Inferior parietal cortex (tissue), 1 donor: ENCODE results near the gene FGA.
A peak's percentile ranks its signal among the peaks of the same experiment; 100 is the strongest.

Experiments used
- DNase-seq: peaks from one replicate; pipeline ENCODE4 v3.0.0-alpha.2; 2016; ENCODE audit errors: extremely low spot score

Gene FGA

DNA sequence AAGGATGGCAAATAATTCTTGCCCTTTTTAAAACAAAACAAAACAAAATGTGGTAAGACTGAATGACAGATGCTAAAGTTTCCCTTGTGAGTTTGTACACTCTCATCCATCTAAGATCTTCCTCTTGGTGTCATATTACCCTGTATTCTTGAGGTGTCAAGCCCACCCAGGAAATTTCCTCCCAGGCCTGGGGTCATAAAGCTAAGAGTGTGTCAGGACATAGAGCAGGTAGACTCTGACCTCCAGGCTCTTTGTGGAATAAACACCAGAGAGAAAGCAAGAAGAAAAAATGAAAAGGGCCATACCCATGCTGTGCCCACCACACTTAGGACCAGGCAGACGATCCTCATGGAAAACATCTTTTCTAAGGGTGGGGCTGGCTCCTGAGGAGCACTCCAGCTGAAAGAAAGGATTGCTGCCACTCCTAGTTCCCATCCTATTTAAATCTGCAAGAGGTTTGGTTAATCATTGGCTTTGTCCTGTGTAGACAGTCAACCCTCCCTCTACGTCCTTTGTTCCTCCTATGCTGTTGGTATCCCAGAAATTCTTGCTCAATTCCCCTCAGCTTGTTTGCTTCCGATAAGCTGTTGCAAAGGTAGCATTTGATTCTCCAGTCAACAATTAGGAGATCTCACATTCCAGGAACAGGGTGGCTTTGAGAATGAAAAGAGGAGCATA lies at the start of gene FGA:
TSS of gene FGA (minus strand) at position 414 of the 678 bp plus-strand sequence. CDS start at position 359, 55 bp downstream.
- no peak for DNase-seq

DNA sequence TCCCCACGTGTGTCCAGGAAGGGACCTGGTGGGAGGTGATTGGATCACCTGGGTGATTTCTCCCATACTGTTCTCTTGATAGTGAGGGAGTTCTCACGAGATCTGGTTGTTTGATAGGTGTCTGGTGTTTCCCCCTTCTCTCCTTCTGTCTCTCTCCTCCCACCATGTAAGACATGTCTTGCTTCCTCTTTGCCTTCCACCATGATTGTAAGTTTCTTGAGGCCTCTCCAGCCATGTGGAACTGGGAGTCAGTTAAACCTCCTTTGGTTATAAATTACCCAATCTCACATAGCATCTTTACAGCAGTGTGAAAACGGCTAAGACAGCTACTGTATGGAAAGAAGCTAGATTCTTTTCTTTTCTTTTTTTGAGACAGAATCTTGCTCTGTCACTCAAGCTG lies 43.5 kb upstream of the FGA start:
- DNase-seq = no peak

DNA sequence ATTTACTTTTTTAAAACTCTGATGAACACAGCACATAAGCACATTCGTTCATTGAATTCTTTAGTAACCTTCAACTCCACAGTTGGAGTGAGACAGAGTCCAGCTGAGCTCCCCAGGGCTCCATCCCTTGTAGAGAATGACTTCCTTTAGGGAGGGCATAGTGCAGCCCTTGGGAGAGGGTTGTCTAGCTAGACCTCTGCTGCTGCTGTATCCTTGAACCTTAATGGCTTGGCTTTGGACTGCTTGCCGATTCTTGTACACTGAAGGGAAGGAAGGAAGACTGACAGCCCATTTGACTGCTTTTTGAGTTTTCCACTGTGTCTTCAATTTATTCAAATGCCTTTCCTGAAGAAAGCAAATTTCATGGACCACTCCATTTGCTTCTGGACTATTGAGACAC lies 41.3 kb upstream of the FGA start:
- DNase-seq = no peak

DNA sequence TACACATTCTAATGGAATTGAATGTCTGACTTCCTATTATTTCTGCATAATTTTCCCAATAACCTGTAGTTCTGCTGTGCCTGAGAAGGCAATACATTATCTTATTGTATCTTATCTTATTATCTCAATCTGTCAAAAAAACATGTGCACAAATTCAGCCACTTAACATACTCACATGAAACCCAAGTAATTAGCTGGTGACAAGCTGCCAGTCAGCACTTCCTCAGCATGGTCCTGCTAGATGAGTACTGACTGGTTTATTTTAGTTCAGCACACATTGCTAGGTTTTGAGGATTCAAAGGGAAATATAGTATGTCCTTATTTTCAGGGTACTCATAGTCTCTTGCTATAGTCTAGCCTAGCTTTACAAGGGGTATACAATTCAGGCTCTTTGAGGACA lies 39.8 kb upstream of the FGA start:
- DNase-seq = no peak

DNA sequence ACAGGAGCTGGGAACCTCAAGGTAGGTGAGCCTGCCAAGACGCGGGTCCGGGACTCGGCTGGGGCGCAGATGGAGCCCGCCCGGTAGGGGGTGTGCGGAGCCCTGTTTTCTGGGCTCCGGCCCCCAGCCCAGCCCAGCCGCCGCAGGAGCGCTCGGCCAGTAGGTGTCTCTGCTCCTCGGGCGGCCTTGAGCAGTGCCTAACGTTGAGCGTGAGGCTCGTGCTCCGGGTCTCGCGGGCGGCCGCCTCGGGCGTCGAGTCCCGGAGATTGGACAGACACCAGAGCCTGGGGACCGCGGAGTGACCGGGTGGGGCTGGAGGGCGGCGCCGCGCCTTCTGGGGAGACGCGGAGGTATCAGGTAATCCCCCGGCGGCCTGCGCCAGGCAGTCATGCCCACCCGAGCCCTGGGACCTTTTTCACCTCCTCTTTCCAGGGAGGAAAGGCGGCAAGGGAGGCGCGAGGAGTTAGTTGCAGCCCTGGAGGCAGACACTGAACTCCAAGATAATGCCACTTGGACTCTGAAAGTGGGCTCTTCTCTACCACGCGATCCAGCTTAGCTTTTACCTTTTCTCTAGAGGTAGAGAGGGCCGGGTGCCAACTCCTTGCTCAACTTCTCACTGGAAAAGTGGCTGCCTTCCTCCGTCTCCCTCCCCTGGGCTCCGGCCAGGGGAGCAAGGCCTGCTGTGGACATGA lies 36.4 kb upstream of the FGA start:
- DNase-seq = peak; percentile 22

DNA sequence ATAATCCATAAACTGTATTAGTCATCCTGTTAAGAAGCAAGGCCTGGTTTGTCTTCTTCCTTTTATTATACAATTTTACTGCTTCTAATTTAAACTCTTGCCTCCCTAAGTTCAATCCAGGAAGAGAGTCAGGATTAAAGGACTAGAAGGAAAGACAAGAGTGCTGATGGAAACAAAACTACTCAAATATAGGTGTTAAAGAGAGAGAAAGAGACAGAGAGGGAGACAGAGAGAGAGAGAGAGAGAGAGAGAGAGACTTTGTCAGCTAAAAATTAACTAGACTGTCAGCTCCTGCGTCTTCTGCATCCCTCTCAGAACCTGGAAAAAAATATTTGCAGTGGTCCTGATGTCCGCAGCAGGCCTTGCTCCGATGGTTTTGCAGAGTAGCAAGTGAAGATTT lies 35.4 kb upstream of the FGA start:
- DNase-seq = no peak

DNA sequence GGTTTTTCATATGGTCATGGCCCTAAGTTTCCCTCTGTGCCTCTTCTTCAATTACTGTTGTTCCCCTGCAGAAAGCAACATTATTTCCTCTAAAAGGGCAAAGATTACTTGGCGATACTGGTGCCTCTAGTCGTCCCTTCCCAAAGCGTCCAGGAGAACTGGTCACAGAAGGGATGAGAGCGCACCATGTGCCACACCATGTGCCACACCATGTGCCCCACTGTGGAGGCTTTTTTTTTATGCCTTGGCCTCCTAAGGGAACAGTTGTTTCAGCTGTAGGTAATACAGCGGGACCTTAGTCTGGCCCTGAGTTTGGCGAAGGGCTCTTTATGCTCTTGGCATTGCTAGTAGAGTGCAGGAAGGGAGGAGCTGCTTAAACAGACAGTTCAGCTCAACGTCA lies 33.5 kb upstream of the FGA start:
- DNase-seq = no peak

DNA sequence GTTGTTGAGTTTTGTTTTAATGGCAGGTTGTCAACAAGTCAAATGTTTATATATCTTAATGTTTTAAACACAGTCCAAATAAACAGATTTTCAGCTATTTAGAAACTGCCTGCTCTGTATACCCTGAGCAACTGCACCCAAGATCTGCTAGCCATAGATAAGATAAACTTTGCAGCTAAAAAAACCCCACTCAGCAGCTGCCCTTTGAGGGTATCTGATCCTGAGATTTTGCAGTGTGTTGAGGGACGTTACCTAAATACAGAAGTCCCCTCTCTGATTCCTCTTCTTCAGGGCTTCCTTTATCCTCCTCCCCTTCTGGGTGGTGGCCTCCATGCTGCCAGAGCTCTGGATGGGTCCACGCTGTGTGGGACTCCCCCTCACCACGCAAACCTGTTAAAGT lies 32.9 kb upstream of the FGA start:
- no peak for DNase-seq

DNA sequence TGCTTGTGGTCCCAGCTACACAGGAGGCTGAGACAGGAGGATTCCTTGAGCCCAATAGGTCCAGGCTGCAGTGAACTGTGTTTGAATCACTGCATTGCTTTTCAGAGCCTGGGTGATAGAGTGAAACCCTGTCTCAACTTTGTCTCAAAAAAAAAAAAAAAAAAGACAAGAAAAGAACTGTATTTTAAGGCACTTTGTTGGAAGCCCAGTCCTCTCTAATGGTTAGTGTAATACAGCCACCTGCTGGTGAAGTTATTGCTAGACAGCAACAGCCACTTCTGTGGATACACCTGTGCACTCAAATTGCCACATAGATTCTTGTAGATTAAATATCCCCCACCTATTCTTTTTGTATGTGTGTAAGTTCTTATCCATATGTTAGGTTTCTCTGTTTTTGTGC lies 32.1 kb upstream of the FGA start:
- DNase-seq = peak; percentile 63

DNA sequence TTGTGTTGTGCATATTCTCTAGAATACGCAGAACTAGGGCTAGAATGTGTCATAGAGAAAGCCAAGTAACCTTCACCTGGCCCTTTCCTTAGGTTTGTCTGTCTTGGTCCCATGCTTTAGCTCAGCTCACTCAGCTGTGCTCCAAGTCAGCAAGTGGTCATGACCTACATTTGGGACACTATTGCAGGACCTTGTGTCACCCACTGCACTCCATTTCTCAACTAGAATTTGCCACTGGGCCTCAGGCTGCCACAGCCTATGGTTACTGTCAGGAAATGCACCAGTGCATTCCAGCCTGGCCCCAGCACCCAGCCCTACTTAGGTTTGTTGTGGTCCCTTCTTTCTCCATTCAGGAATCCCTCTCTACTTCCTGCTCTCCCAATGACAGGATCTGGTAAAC lies 29.6 kb upstream of the FGA start:
- DNase-seq = no peak

DNA sequence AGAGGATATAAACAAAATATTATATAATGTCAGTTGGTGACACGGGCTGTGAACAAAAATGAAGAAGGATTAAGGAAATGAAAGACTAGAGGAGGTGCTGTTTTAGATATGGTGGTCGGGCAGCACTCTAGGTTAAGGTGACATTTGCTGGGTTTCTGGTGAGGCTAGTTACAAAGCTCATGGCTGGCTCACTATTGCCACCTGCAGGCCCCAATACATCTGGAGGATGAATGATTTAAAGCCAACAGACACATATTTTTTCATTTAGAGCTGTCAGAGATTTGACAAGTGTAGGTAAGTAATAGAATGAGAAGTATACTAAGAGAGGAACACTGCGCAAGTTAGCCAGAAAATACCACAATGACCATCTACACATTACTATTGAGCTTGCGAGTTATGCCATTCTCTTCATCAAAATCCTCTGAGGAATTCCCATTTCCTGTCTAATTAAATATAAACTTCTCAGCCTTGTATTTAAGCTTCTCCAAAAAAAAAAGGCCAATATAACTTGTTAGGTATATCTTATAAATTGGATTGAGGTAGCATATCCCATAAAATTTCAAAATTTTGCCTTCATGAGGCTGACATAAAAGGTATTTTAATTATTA lies 28.3 kb upstream of the FGA start:
- DNase-seq = peak; percentile 76

DNA sequence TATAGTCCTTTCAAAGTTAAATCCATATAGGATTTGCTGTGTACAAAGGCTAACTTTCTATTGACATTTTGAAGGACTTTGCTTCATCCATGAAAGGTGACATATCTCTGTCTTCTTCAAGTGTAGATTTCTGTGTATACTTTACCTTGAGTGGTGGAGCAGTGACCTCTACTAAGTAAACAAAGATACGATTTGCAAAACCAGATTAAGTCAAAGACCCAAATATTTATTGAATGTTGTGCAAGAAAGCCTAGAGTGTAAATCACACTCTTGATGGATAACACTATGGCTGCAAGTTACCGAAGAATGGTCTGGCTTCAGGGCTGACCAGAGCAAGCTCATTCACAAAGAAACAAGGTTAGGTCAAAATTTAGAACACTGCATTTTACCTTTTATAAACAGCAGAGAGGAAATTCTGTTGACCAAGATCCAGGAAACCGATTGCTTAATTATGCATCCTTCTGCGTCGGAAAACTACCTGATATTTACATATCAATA lies 27.3 kb upstream of the FGA start:
- no peak for DNase-seq

DNA sequence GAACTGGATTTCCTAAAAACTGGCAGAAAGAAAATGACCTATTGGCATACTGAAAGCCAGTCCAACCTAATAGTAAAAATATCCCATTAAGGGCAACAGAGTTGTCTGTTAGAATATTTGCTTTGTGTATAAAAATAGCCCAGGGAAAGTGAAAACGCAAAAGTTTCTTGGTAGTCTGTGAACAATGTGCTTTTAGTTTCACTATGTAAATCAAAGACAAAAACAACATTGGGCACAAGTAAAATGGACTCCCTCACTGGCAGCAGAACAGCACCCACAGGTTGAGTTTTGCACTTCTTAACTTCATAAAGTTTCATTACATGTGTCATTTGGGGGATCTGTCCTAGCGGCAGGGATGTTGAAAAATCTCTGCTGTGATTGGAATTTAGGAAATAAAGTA lies 26.2 kb upstream of the FGA start:
- no peak for DNase-seq

DNA sequence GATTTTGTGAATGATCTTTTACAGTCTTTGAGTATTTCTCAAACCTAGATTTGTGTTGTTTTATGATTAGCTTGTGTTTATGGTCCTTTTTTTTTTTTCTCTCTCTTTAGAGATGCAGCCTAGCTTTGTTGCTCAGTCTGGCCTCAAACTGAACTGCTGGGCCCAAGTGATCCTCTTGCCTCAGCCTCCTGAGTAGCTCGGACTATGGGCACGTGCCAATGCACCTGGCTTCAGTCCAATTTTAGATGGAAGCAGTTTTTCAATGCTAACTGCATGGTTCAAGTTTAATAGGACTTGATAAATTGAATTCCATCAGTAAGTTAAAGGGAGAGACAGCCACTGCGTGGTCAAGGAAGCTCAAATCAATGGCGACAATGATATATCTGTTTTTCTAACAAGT lies 25.7 kb upstream of the FGA start:
- no peak for DNase-seq

DNA sequence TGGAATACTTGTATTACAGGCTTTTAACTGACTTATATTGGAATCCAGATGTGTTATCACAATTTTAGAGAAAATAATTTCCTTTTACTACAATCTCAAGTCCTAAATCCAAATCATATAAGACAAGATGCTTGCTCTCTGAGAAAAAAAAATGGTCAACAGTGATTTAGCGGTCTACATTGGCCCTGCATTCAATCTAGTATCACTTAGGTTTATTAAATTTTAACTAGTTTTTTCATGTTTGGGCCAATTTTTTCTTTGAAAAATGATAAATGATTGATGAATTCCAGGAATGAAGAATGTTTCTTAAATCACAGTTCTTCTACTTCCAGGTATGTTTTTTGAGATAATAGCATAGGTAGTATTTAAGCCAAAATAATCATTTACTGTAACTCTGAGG lies 24.7 kb upstream of the FGA start:
- no peak for DNase-seq

DNA sequence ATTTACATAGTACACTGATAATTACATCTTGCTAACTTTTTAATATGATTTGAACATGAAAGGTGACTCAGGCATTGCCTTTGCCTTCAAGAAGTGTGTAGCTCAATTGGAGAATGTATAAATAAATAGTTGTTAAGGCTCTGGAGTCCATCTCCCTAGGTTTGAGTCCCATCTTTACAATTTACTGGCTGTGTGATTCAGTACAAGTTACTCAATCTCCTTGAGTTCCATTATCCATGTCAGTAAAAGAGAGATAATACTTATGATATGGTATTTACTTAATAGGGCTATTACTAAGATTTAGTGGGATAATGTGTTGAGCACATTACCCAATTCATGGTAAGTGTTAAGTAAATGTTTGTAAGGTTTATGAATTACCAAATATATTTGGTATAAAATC lies 23.8 kb upstream of the FGA start:
- no peak for DNase-seq

DNA sequence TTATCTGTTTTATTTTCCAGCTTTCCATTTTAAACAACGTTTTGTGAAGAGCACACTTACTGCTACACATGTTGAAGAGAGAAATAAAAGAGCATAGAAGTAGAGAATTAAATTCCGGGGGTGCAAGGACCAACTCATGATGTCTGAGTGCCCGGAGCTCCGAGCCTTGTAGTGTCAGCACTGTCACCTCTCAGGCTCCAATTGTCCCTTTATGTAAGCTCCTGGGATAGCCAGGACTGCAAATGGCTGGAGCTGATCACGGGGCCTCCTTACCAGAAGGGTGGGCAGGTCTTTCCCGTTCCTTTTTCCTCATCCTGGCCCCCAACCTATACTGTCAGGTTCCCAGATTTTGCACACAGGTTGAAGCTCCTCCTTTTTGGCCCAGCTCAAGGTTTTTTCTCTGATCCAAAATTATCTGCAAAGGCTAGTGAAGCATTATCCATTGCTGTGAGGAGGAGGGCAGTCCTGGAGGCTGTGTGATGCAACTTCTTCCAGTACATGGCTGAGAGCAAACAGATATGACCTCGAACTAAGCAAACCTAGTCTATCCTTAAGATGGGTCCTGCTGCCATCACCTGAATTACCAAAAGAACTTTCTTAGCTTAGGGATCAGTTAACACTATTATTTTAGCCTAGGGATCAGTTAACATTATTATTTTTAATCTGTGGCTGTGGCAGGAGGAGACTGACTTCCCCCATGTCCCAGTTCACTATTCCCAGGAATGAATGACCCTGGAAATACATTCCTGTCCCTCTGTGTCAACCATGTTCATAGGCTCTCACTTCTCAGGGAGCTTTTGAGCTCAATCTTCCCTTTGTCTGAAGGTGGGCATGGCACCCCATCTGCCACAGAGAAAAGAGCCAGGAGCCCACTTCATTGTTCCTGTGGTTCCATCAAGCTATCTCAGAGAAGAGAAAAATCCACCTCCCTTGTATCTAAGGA lies 22.2 kb upstream of the FGA start, which contains the start of gene FGG:
TSS of gene FGG (minus strand) at position 185 of the 943 bp plus-strand sequence. CDS start at position 138, 47 bp downstream.
- DNase-seq = no peak

DNA sequence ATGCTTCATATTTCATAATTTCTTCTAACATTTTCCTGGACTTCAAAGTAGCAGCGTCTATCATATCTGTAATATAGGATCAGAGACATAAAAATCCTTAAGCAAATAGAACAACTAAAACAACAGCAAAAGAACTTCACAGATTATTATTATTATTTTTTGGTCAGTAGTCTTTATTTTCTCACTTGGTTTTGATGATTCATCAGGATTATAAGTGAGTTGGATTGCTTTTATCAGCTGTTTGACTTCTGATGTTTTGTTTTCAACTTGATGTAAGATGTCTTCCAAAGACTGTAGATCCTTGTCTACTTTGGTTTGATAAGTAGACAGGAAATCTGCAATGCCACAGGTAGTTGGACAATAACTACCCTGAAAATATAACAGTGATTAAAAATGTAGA lies 21.3 kb upstream of the FGA start:
- DNase-seq = no peak

DNA sequence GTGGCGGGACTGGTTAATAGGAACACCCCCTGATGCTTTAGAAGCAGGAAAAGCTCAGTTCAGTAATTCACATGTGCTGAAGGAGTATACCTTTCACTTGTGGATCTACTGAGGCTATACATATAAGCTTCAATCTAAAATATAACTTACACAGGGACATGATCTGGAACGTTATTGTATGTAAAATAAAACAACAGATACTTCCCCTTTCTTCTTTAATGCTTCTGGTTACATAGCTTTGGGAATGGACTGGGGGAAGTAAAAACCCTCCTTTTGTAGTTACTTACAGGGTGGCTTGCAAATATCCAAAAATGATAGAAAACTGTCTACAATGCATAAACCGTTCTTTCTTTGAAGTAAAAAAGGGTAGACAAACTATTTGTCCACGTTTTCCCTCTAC lies 20.0 kb upstream of the FGA start:
- no peak for DNase-seq

DNA sequence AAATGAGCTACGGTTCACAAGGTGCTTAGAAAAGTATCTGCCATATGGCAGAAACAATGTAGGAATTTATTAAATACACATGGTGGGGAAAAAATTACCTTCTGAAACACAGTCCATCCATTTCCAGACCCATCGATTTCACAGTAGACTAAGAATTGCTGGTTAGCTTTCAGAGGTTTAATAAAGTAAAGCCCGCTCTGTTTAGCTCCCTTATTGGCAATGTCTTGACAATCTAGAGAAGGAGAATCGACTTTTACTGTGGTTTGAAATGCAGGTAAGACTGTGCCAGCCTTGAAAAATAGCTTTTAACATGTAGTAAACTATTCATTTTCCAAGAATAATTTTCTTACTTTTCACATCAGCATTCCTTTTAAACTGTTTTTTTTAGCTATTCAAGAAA lies 19.0 kb upstream of the FGA start:
- DNase-seq = no peak

DNA sequence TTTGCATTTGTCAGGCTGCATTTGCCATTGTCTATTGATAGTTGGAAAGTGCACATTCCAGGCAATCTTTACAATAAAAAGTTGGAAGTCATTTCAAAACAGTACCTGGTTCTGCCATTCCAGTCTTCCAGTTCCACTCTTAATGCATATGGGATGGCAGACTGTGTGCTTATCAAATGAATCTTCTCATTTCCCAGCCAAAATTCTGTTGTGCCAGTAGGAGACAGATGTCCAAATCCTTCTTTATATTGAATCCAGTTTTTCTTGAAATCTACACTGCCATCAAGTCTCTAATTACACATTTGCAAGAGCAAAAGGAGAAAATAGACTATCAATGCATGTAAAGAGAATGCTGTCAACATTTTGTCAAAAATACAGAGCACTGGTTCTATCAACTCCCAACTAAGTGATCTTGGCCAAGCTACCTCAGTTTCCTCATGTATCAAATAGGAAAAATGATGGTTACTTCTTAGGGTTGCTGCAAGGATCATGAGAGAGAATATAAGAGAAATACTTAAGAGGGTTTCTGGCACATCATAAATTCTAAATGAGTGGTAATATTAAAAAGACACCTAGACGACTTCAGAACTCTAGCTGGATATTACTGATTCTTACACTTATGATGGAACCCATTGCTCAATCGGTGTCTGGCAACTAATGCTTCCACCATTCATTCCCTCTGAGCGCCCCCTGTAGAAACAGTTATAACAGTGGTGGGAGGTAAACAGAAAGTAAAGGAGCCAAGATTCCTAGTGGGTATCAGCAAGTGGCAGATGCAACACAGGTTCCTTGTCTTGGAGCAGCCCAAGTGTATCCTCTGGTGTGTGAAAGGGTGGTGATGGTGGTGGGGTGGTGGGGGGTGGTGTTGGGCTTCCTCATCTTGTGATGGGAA lies 18.1 kb upstream of the FGA start:
- no peak for DNase-seq
